Glutamatergic neuron (in vitro differentiated cells): ENCODE results near the gene ST8SIA2. TPM values are rescaled to one million over a fixed set of nuclear protein-coding genes. Genes with fewer than 3 reads are reported as not detected.

Source experiments
- DNase-seq: peaks from one replicate; pipeline ENCODE4 v3.0.0; 2022
- H3K27ac Mint-ChIP-seq: one replicate; pipeline ENCODE4 v1.8.0; 2020; ENCODE audit warnings: mild to moderate bottlenecking, mixed read lengths, inconsistent platforms; ENCODE audit not compliant: unreplicated experiment
- H3K27me3 Mint-ChIP-seq: one replicate; pipeline ENCODE4 v1.8.0; 2020; ENCODE audit warnings: mild to moderate bottlenecking, moderate library complexity, mixed read lengths, inconsistent platforms; ENCODE audit not compliant: unreplicated experiment
- H3K36me3 Mint-ChIP-seq: one replicate; pipeline ENCODE4 v1.8.0; 2020; ENCODE audit warnings: mild to moderate bottlenecking, mixed read lengths, inconsistent platforms; ENCODE audit not compliant: unreplicated experiment
- H3K4me1 Mint-ChIP-seq: one replicate; pipeline ENCODE4 v1.8.0; 2020; ENCODE audit warnings: mild to moderate bottlenecking, low read depth, mixed read lengths, inconsistent platforms; ENCODE audit not compliant: unreplicated experiment
- H3K4me3 Mint-ChIP-seq: one replicate; pipeline ENCODE4 v1.8.0; 2020; ENCODE audit warnings: mild to moderate bottlenecking, mixed read lengths, inconsistent platforms; ENCODE audit not compliant: unreplicated experiment
- H3K9me3 Mint-ChIP-seq: one replicate; pipeline ENCODE4 v1.8.0; 2020; ENCODE audit warnings: mild to moderate bottlenecking, moderate library complexity, mixed read lengths, inconsistent platforms; ENCODE audit not compliant: unreplicated experiment
- CTCF ChIP-seq: fragments of 200-600 bp; sonication (generic); IDR thresholded peaks from one replicate; pipeline ENCODE4 v1.5.0; 2021; ENCODE audit not compliant: partially characterized antibody, unreplicated experiment
- total RNA-seq: library from RNA; stranded (reverse); fragmentation: NEBNext Ultra II Directional; extraction: Animal tissue kit (Norgen Biotek cat#: 25700); gene quantifications from one replicate; pipeline ENCODE4 v1.2.1, GENCODE V29; 2021; ENCODE audit not compliant: unreplicated experiment

ST8SIA2 gene
- total RNA-seq, 1 donor from 2014 or later = 30.4 TPM

GRCh38 chr15:92454555-92455105 lies 60.9 kb downstream of the ST8SIA2 start:
- Mint-ChIP-seq H3K4me3 (no peak overlapping the region), H3K27ac (no peak overlapping the region), H3K36me3 (peaks cover 26% of the 10 kb centered on the region), H3K4me1 (no peaks in the 10 kb centered on the region), H3K27me3 (no peaks in the 10 kb centered on the region), H3K9me3 (no peaks in the 10 kb centered on the region)
- TF ChIP-seq CTCF = no peak
- DNase-seq = no peak

GRCh38 chr15:92455271-92455670 lies 61.6 kb downstream of the ST8SIA2 start:
- Mint-ChIP-seq H3K36me3 (peaks cover 29% of the 10 kb centered on the region), H3K9me3 (no peaks in the 10 kb centered on the region), H3K4me3 (no peak overlapping the region), H3K27ac (no peak overlapping the region), H3K27me3 (no peaks in the 10 kb centered on the region), H3K4me1 (no peaks in the 10 kb centered on the region)
- no peak for TF ChIP-seq CTCF
- DNase-seq = no peak

GRCh38 chr15:92457471-92458041 lies 63.9 kb downstream of the ST8SIA2 start:
- Mint-ChIP-seq H3K4me1 (peaks cover 1% of the 10 kb centered on the region), H3K27me3 (peaks cover 2% of the 10 kb centered on the region), H3K9me3 (no peaks in the 10 kb centered on the region), H3K4me3 (no peak overlapping the region), H3K27ac (no peak overlapping the region), H3K36me3 (peaks cover 24% of the 10 kb centered on the region)
- TF ChIP-seq CTCF = no peak
- DNase-seq = no peak

GRCh38 chr15:92460023-92460422 lies 66.3 kb downstream of the ST8SIA2 start:
- Mint-ChIP-seq H3K27me3 (peaks cover 2% of the 10 kb centered on the region), H3K4me3 (no peak overlapping the region), H3K36me3 (peaks cover 27% of the 10 kb centered on the region), H3K27ac (no peak overlapping the region), H3K9me3 (no peaks in the 10 kb centered on the region), H3K4me1 (peaks cover 3% of the 10 kb centered on the region)
- no peak for DNase-seq
- TF ChIP-seq CTCF = no peak

- Mint-ChIP-seq H3K27me3 (peaks cover 5% of the 10 kb centered on the region), H3K36me3 (peaks cover 31% of the 10 kb centered on the region), H3K4me1 (peaks cover 3% of the 10 kb centered on the region), H3K9me3 (no peaks in the 10 kb centered on the region), H3K27ac (no peak overlapping the region), H3K4me3 (no peak overlapping the region)
- no peak for TF ChIP-seq CTCF
- DNase-seq = no peak
Measured at GRCh38 chr15:92462424-92463125, 68.9 kb downstream of the ST8SIA2 start.
